OCI-M1 (cell line): ENCODE results near the gene EEF1G.
"Not testable (repeated sequence)": the region's sequence is repeated elsewhere in the genome, so short reads cannot be mapped to it uniquely, and the experiment has no call there.

Experiments
- DNase-seq: peaks from one replicate; lab custom pipeline; 2025; lab: John Stamatoyannopoulos, UW

The EEF1G gene

GRCh38 chr11:62577046-62577714 lies 3.5 kb upstream of the EEF1G start:
- no peak for DNase-seq

DNA sequence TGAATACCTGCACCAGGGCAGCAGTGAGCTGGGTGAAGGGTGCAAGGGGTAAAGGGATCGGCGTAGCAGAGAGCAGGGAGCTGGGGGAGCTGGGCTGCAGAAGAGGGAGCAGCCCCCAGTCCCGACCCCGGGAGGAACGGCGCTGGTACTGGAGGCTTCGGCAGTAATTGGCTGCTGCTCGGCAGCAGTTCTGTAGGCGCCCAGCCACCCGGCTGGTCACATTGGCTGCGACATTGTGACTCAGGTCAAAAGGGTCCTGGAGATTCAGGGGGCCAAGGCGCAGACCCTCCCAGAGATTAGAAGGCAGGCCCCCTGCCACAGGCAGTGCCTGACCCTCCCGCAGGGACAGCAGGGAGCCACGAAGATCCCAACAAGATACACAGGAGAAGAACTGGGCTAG lies 2.1 kb upstream of the EEF1G start:
- no peak for DNase-seq

DNA sequence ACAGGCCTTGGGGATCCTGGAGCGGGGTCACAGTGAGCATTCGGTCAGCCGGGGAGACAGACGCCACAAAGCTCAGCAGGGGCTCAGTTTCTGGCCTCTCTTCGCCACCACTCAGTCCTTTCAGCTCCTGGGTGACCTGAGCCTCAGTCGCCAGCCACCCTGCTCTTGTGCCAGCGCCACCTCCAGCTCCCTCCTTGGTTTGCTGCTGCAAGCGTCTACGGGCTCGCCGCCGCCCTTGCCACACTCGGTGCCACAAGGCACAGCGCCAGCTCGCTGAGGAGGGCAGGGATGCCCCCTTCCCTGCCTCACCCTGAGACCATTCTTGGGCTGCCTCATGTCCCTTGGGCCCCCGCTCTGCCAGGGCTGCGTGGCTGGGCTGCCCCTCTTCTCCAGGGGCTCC lies 1.5 kb upstream of the EEF1G start:
- no peak for DNase-seq

GRCh38 chr11:62574363-62575071 lies 826 bp upstream of the EEF1G start:
- DNase-seq, result peak; percentile 77

- DNase-seq, result peak; percentile 49
Observed at GRCh38 chr11:62573006-62573591, 592 bp downstream of the EEF1G start.

GRCh38 chr11:62572431-62572830 lies 1.3 kb downstream of the EEF1G start:
- DNase-seq, result no peak

- DNase-seq, result not testable (repeated sequence)
Observed at GRCh38 chr11:62571493-62571892, 2.2 kb downstream of the EEF1G start.

DNA sequence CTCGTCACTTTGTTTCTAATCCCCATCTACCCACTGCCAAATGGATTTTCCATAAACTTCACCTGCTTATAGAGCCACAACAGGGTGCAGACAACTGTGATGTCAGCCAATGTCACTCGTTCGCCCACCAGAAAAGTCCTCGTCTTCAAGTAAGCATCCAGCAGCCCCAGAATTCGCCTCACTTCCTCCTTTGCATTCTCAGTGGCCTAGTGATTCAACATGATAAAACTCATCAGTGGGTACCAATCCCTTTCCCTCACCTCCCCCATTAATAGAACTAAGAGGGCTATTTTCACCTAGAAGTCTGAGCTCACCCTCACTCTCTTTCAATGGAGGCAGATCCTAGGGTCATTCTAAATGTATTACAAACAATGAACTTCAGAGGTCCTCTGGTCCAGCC lies 2.8 kb downstream of the EEF1G start:
- not testable (repeated sequence) for DNase-seq

- DNase-seq, result no peak
Observed at GRCh38 chr11:62569611-62570010, 4.1 kb downstream of the EEF1G start.

DNA sequence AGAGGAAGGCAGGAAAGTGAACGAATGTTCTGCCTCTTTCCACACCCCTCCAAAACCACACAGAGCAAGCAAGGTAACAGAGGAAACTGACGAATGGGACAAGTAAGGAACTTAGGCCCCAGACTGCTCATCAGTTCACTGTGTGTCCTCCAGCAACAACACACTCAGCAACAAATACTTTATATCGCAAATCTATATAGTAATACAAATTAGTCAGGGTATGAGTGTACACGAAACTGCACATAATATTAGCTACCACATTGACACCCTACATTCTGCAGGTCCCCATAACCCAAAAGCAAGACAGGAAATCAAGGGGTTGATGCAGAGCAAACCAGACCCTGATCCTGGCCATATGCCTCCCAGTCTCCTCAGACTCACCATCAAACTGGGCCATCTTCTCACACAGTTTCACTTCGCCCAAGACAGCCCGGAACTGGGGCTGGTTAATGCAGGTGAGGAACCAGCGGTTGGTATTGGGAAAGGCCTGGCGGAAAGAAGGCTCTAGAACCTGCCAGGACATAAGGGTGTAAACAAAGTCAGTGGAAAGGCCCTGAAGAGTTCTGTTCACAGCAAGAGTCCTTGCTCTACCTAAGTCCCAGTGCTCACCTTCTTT lies 6.6 kb downstream of the EEF1G start:
- no peak for DNase-seq

DNA sequence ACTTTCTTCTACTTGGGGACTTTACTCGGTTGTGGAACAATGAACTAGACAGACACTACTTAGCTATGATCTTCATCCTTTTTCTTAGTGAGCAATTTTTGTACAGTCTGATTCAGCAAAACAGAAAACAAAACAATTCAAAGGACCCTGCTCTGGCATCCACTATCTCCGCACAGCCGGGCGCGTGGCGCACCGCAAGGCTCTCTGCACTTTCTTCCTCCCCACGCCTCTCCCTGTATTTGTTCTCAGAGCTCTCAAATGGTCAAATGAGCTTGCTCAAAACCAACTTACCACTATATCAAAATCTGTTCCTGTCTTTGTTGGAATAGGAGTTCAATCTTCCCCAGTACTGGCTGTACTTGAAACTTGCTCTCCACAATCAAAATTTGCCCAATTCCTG lies 7.4 kb downstream of the EEF1G start:
- DNase-seq, result no peak

DNA sequence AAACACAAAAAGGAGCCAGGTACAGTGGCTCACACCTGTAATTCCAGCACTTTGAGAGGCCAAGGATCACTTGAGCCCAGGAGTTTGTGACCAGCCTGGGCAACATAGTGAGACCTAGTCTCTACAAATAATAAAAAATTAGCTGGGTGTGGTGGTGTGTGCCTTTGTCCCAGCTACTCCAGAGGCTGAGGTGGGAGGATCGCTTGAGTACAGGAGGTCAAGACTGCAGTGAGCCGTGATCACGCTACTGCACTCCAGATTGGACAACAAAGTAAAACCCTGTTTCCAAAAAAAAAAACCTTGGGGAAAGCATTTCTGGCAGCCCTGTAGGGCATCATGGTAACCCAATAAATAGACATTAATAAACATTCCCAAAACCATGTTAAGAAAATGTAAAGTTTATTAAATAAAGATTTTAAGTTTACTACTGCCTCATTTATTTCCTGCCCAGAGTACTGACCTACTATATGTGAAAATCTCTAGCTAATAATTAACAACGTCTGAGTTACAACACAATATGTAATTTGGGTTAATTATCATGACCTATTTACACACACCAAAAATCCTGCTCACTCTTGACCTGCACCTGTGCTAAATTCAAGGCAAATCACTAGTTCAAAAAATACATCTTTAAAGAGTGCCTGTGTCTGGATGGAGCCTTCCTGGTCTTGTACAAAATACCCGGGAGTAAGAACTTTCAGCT lies 8.4 kb downstream of the EEF1G start:
- DNase-seq, result no peak

DNA sequence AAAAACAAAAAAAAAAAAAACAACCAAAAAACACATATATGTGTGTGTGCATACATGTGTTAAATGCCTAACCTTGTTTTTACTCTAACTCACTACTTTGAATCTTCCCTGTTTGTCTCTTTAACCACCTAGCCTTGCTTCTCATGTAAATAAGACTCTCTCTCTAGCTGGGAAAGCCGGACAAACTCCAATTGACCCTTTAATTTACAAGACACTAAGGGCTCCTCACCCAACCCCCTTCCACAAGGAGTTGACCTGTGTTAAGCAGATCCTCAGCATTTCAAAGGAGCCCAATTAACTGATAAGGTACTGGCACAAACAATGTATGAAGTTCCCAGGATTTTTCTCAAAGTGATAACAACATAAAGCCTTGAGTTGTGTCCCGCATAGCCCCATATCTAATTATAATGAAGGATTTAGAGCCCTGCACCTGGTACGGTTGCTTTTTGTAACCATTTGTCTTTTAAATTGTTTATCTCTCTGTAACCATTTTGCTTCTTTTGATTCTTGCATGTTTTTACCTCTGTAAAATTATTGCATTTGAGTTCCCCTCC lies 11.9 kb downstream of the EEF1G start:
- DNase-seq, result not testable (repeated sequence)

DNA sequence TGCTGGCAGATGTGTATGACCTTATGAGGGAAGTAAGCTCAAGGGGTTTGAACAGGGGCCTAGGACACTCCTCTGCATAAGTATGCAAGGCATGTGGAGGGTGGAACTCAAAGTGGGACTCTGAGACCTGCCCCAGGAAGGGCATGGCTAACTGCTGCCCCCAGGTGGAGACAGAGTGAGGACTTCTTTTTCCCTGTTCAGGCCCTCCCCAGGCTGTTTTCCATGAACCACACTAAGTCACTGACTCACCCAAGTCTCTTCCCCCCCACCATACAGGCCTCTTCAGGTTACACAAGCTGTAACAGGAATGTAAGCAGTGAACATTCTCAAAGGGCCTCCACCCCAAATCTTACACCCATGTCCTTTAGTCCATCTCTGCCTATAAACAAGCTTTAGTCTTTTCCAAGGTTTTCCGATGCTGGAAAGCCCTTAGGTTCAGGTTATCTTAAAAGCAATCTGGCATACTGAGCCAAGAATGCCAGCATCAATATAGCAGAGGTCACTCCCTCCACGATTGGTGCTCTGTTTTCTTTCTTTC lies 13.1 kb downstream of the EEF1G start:
- peak; percentile 91 for DNase-seq

DNA sequence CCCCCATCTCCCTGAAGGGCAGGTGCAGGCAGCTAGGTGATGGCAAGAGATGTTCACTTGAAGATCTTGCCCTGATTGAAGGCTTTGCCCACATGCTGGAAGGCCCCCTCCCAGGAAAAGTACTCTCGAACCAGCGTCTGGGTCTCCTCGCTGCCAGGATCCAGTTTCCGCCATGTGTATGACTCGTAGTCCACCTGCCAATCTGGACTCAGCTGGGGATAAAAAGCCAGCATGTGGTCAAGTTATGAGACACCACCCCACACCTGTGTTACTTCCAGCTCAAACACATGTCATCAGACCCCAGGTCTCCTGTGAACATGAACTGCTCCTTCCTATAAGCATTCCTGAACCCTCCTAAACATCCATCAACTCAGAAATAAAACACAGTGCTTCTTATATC lies 14.1 kb downstream of the EEF1G start:
- DNase-seq, result not testable (repeated sequence)

GRCh38 chr11:62559204-62559603 lies 14.5 kb downstream of the EEF1G start:
- DNase-seq, result no peak

GRCh38 chr11:62558669-62559068 lies 15.0 kb downstream of the EEF1G start:
- DNase-seq, result no peak

GRCh38 chr11:62556875-62557631 lies 16.6 kb downstream of the EEF1G start:
- peak; percentile 56 for DNase-seq

DNA sequence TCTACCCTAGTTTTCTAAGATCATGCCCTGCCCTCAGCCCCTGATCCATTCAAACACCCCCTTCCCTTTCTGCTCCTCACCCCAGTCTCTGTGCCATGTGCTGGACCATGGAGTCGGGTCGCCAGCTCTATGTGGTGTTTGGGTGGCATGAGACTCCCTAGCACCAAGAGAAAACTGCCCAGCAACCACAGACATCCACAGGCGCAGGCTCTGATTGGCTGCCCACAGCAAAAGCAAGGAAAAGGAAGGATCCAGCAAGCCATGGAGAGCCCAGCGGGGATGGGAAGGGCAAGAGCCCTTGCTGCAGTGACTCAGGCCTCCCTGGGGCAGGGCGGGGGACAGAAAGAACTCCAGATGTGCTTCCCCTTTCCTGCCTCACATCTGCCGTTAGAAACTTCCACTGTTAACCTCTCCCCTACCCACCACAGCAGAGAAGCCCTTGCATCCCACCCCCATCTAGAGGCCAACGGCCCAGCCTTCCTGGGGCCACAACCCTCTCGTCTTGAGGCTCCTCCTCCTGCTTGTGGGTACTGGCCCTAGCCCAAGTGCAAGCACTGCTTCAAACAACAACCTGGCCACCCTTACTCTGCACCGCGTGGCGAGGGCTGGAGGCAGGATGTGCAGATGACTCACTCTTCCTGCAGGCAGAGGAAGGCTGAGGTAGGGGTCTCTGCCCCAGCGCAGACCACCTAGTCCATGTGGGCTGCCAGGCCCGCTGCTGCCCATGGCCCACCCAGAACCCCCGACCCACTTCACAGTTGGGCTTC lies 17.4 kb downstream of the EEF1G start:
- peak; percentile 96 for DNase-seq

- peak; percentile 90 for DNase-seq
Observed at GRCh38 chr11:62555464-62556107, 18.1 kb downstream of the EEF1G start.
